Activated T-cell treated with anti-CD3 and anti-CD28 coated beads, Interleukin-2, amount 50 U/mL, for 4 hours (primary cell): ENCODE results near the gene ANO6. TPM values are rescaled to one million over a fixed set of nuclear protein-coding genes. Genes with fewer than 3 reads are reported as not detected.

ENCODE experiments used
- ATAC-seq, 2 donors: fragments of 200-7000 bp; cut with Tn5 transposase; one replicate each; pipeline ENCODE4 v1.10.0; 2021
- DNase-seq: peaks from one replicate; pipeline ENCODE4 v3.0.0-alpha.2; 2020
- H3K27me3 Mint-ChIP-seq: one replicate; pipeline ENCODE4 v1.8.0; 2021; ENCODE audit warnings: low read depth, mixed read lengths
- H3K36me3 Mint-ChIP-seq: one replicate; pipeline ENCODE4 v1.8.0; 2022; ENCODE audit warnings: mixed read lengths; ENCODE audit not compliant: insufficient read depth
- H3K4me1 Mint-ChIP-seq: one replicate; pipeline ENCODE4 v1.8.0; 2021; ENCODE audit warnings: low read depth, mixed read lengths
- H3K4me3 Mint-ChIP-seq: one replicate; pipeline ENCODE4 v1.8.0; 2021; ENCODE audit warnings: mild to moderate bottlenecking, moderate library complexity, mixed read lengths
- H3K9me3 Mint-ChIP-seq: one replicate; pipeline ENCODE4 v1.8.0; 2021; ENCODE audit warnings: mixed read lengths
- total RNA-seq, 3 donors: library from RNA; stranded (reverse); gene quantifications; one replicate each; pipeline ENCODE4 v1.2.1, GENCODE V29; 2021

ANO6 gene
- total RNA-seq, 3 donors from 2014 or later, result 13.6 to 18.5 (median 16.3) TPM

GRCh38 chr12:45339035-45339434, 123.1 kb downstream of the ANO6 start:
- Mint-ChIP-seq H3K4me3 (no peak overlapping the region), H3K4me1 (no peaks in the 10 kb centered on the region), H3K36me3 (peaks cover 17% of the 10 kb centered on the region), H3K27me3 (no peaks in the 10 kb centered on the region), H3K9me3 (no peaks in the 10 kb centered on the region)
- ATAC-seq (no peak), DNase-seq (no peak)

GRCh38 chr12:45342171-45342570, 126.3 kb downstream of the ANO6 start:
- Mint-ChIP-seq H3K36me3 (peaks cover 21% of the 10 kb centered on the region), H3K9me3 (no peaks in the 10 kb centered on the region), H3K4me1 (no peaks in the 10 kb centered on the region), H3K4me3 (no peak overlapping the region), H3K27me3 (no peaks in the 10 kb centered on the region)
- no peak for ATAC-seq
- DNase-seq, result no peak

GRCh38 chr12:45342848-45343247, 127.0 kb downstream of the ANO6 start:
- peaks cover 22% of the 10 kb centered on the region for H3K36me3 Mint-ChIP-seq
- no peak for DNase-seq
- H3K4me1 Mint-ChIP-seq, result no peaks in the 10 kb centered on the region

GRCh38 chr12:45343269-45344051, 127.6 kb downstream of the ANO6 start:
- no peaks in the 10 kb centered on the region for H3K9me3 Mint-ChIP-seq
- no peak for ATAC-seq

More at GRCh38 chr12:45342848-45343247, 127.0 kb downstream of the ANO6 start:
- no peak for ATAC-seq
- Mint-ChIP-seq H3K27me3 (no peaks in the 10 kb centered on the region), H3K4me3 (no peak overlapping the region), H3K9me3 (no peaks in the 10 kb centered on the region)

GRCh38 chr12:45348311-45348710, 132.4 kb downstream of the ANO6 start:
- ATAC-seq (no peak), DNase-seq (no peak)
- no peaks in the 10 kb centered on the region for H3K27me3 Mint-ChIP-seq
- peaks cover 49% of the 10 kb centered on the region for H3K36me3 Mint-ChIP-seq
- H3K9me3 Mint-ChIP-seq, result no peaks in the 10 kb centered on the region
- H3K4me3 Mint-ChIP-seq, result no peak overlapping the region
- H3K4me1 Mint-ChIP-seq, result no peaks in the 10 kb centered on the region

More at GRCh38 chr12:45343269-45344051, 127.6 kb downstream of the ANO6 start:
- no peak for DNase-seq
- peaks cover 28% of the 10 kb centered on the region for H3K36me3 Mint-ChIP-seq
- H3K4me3 Mint-ChIP-seq, result no peak overlapping the region
- H3K27me3 Mint-ChIP-seq, result no peaks in the 10 kb centered on the region
- no peaks in the 10 kb centered on the region for H3K4me1 Mint-ChIP-seq

GRCh38 chr12:45348986-45349385, 133.1 kb downstream of the ANO6 start:
- DNase-seq, result no peak
- Mint-ChIP-seq H3K36me3 (peaks cover 50% of the 10 kb centered on the region), H3K9me3 (no peaks in the 10 kb centered on the region), H3K27me3 (no peaks in the 10 kb centered on the region), H3K4me1 (peaks cover 6% of the 10 kb centered on the region), H3K4me3 (no peak overlapping the region)
- no peak for ATAC-seq

- Mint-ChIP-seq H3K4me3 (no peak overlapping the region), H3K36me3 (peaks cover 54% of the 10 kb centered on the region), H3K9me3 (no peaks in the 10 kb centered on the region), H3K27me3 (no peaks in the 10 kb centered on the region), H3K4me1 (peaks cover 11% of the 10 kb centered on the region)
- ATAC-seq (no peak), DNase-seq (no peak)
Observed at GRCh38 chr12:45349916-45350315, 134.0 kb downstream of the ANO6 start.

- Mint-ChIP-seq H3K4me3 (no peak overlapping the region), H3K27me3 (no peaks in the 10 kb centered on the region), H3K36me3 (peaks cover 58% of the 10 kb centered on the region)
Observed at GRCh38 chr12:45350861-45351260, 135.0 kb downstream of the ANO6 start.

GRCh38 chr12:45351921-45352670, 136.2 kb downstream of the ANO6 start:
- ATAC-seq (no peak), DNase-seq (no peak)
- peaks cover 11% of the 10 kb centered on the region for H3K4me1 Mint-ChIP-seq
- peaks cover 50% of the 10 kb centered on the region for H3K36me3 Mint-ChIP-seq
- no peaks in the 10 kb centered on the region for H3K9me3 Mint-ChIP-seq
- no peak overlapping the region for H3K4me3 Mint-ChIP-seq
- H3K27me3 Mint-ChIP-seq, result no peaks in the 10 kb centered on the region

More at GRCh38 chr12:45350861-45351260, 135.0 kb downstream of the ANO6 start:
- no peak for ATAC-seq
- Mint-ChIP-seq H3K4me1 (peaks cover 11% of the 10 kb centered on the region), H3K9me3 (no peaks in the 10 kb centered on the region)
- no peak for DNase-seq

- Mint-ChIP-seq H3K4me1 (peaks cover 11% of the 10 kb centered on the region), H3K36me3 (peaks cover 45% of the 10 kb centered on the region), H3K4me3 (no peak overlapping the region), H3K9me3 (no peaks in the 10 kb centered on the region), H3K27me3 (no peaks in the 10 kb centered on the region)
- ATAC-seq, result no peak
- DNase-seq, result no peak
Observed at GRCh38 chr12:45353944-45354343, 138.0 kb downstream of the ANO6 start.

- no peaks in the 10 kb centered on the region for H3K27me3 Mint-ChIP-seq
- no peaks in the 10 kb centered on the region for H3K9me3 Mint-ChIP-seq
- peaks cover 11% of the 10 kb centered on the region for H3K4me1 Mint-ChIP-seq
- ATAC-seq (no peak), DNase-seq (no peak)
- peaks cover 47% of the 10 kb centered on the region for H3K36me3 Mint-ChIP-seq
- no peak overlapping the region for H3K4me3 Mint-ChIP-seq
Observed at GRCh38 chr12:45354399-45354798, 138.5 kb downstream of the ANO6 start.

GRCh38 chr12:45355730-45356129, 139.8 kb downstream of the ANO6 start:
- Mint-ChIP-seq H3K36me3 (peaks cover 49% of the 10 kb centered on the region), H3K27me3 (no peaks in the 10 kb centered on the region)
- no peak for DNase-seq

GRCh38 chr12:45356822-45357538, 141.1 kb downstream of the ANO6 start:
- H3K27me3 Mint-ChIP-seq, result no peaks in the 10 kb centered on the region
- peaks cover 11% of the 10 kb centered on the region for H3K4me1 Mint-ChIP-seq
- ATAC-seq, result no peak
- DNase-seq, result no peak
- no peak overlapping the region for H3K4me3 Mint-ChIP-seq
- peaks cover 13% of the 10 kb centered on the region for H3K9me3 Mint-ChIP-seq
- H3K36me3 Mint-ChIP-seq, result peaks cover 45% of the 10 kb centered on the region

More at GRCh38 chr12:45355730-45356129, 139.8 kb downstream of the ANO6 start:
- Mint-ChIP-seq H3K4me3 (no peak overlapping the region), H3K4me1 (peaks cover 11% of the 10 kb centered on the region), H3K9me3 (peaks cover 6% of the 10 kb centered on the region)
- no peak for ATAC-seq
